B cell (primary cell): ENCODE results near the gene PPP4R4. TPM values are rescaled to one million over a fixed set of nuclear protein-coding genes. Genes with fewer than 3 reads are reported as not detected.
"Not testable (repeated sequence)": the region's sequence is repeated elsewhere in the genome, so short reads cannot be mapped to it uniquely, and the experiment has no call there.

Source experiments
- ATAC-seq: fragments of 200-7000 bp; cut with Tn5 transposase; one replicate; pipeline ENCODE4 v1.10.0; 2021; ENCODE audit warnings: low read depth, mild to moderate bottlenecking, moderate number of reproducible peaks, moderate library complexity
- CTCF ChIA-PET: fragments of 350-600 bp; sonication (Branson Sonifier 250); formaldehyde crosslinking; loops from one replicate; lab custom pipeline; 2021; ENCODE audit warnings: antibody characterized with exemption, inconsistent platforms; lab: Charles Lee
- POLR2A ChIA-PET: fragments of 350-600 bp; sonication (Branson Sonifier 250); formaldehyde crosslinking; loops from one replicate; lab custom pipeline; 2021; ENCODE audit warnings: antibody characterized with exemption; lab: Charles Lee
- DNase-seq: peaks from one replicate; pipeline ENCODE4 v3.0.0; 2013
- H2AFZ ChIP-seq: 2 replicates; pipeline ENCODE4 v1.6.1; 2012; ENCODE audit warnings: mild to moderate bottlenecking, low read depth, low read length; ENCODE audit not compliant: insufficient read depth, poor library complexity, severe bottlenecking
- H3K27ac ChIP-seq, 2 donors: 1 replicate in 1 of 2; 2 replicates in 1 of 2; pipeline ENCODE4 v1.5.1; 2012 to 2013; ENCODE audit warnings: low read length in 2 of 2, mild to moderate bottlenecking in 2 of 2, moderate library complexity in 1 of 2
- H3K27me3 ChIP-seq, 4 experiments: fragments of 200-600 bp in 1 of 4; sonication (generic) in 1 of 4; replicated peaks in 1 of 4; 1 replicate in 2 of 4; 2 replicates in 2 of 4; pipeline versions ENCODE4 v1.6.1 to v1.7.0; 2013 to 2016; ENCODE audit warnings: low read length in 3 of 4, mild to moderate bottlenecking in 2 of 4, mixed read lengths in 1 of 4, moderate library complexity in 1 of 4; ENCODE audit not compliant: insufficient read depth in 4 of 4, control insufficient read depth in 3 of 4; ENCODE audit errors: control extremely low read depth in 1 of 4
- H3K36me3 ChIP-seq, 2 experiments: replicated peaks in 1 of 2; 1 replicate in 1 of 2; 2 replicates in 1 of 2; pipeline versions ENCODE4 v1.6.1 to v1.7.1; 2013; ENCODE audit warnings: low read length in 1 of 2; ENCODE audit not compliant: insufficient read depth in 2 of 2, control insufficient read depth in 1 of 2; ENCODE audit errors: control extremely low read depth in 1 of 2, extremely low read depth in 1 of 2
- H3K4me1 ChIP-seq, 2 donors: fragments of 200-600 bp in 1 of 2; sonication (generic) in 1 of 2; 1 replicate in 1 of 2; 2 replicates in 1 of 2; pipeline versions ENCODE4 v1.5.1 to v1.6.1; 2013 to 2017; ENCODE audit warnings: low read length in 2 of 2; ENCODE audit not compliant: control insufficient read depth in 2 of 2, insufficient read depth in 2 of 2
- H3K4me2 ChIP-seq: replicated peaks from 2 replicates; pipeline ENCODE3; 2012; ENCODE audit warnings: mild to moderate bottlenecking, low read depth, low read length; ENCODE audit not compliant: poor library complexity, severe bottlenecking
- H3K4me3 ChIP-seq, 5 experiments: fragments of 200-600 bp in 1 of 5; sonication (generic) in 1 of 5; 1 replicate in 3 of 5; 2 replicates in 2 of 5; pipeline versions ENCODE4 v1.5.1 to v1.7.0; 2011 to 2016; ENCODE audit warnings: low read length in 4 of 5, mild to moderate bottlenecking in 4 of 5, low read depth in 2 of 5, control low read depth in 1 of 5, moderate library complexity in 1 of 5; ENCODE audit not compliant: insufficient read depth in 1 of 5; ENCODE audit errors: control extremely low read depth in 1 of 5, extremely low read depth in 1 of 5
- H3K79me2 ChIP-seq: fragments of 200-600 bp; sonication (generic); one replicate; pipeline ENCODE4 v1.6.0; 2016; ENCODE audit warnings: low read length; ENCODE audit not compliant: control insufficient read depth, insufficient read depth
- H3K9ac ChIP-seq: fragments of 200-600 bp; sonication (generic); 2 replicates; pipeline ENCODE4 v1.6.1; 2017; ENCODE audit warnings: mild to moderate bottlenecking, low read length, moderate library complexity
- H3K9me3 ChIP-seq, 3 donors: one replicate each; pipeline versions ENCODE4 v1.6.1 to v1.7.1; 2013; ENCODE audit warnings: low read length in 2 of 3; ENCODE audit not compliant: control insufficient read depth in 2 of 3, insufficient read depth in 1 of 3; ENCODE audit errors: control extremely low read depth in 1 of 3
- H4K20me1 ChIP-seq: 2 replicates; pipeline ENCODE4 v1.6.0; 2012; ENCODE audit warnings: mild to moderate bottlenecking, low read length; ENCODE audit not compliant: insufficient read depth, control insufficient read depth, poor library complexity, severe bottlenecking
- H3K27ac Mint-ChIP-seq: one replicate; pipeline ENCODE4 v1.8.0; 2021; ENCODE audit warnings: mixed read lengths
- H3K27me3 Mint-ChIP-seq: one replicate; pipeline ENCODE4 v1.8.0; 2021; ENCODE audit warnings: mixed read lengths
- H3K4me1 Mint-ChIP-seq: one replicate; pipeline ENCODE4 v1.8.0; 2021; ENCODE audit warnings: mixed read lengths
- H3K4me3 Mint-ChIP-seq: one replicate; pipeline ENCODE4 v1.8.0; 2021; ENCODE audit warnings: mixed read lengths
- H3K9me3 Mint-ChIP-seq: one replicate; pipeline ENCODE4 v1.8.0; 2022; ENCODE audit warnings: mixed read lengths; ENCODE audit not compliant: insufficient read depth
- EZH2 ChIP-seq: IDR thresholded peaks from 2 replicates; pipeline ENCODE4 v1.6.1; 2012; ENCODE audit warnings: borderline replicate concordance, low read depth, mild to moderate bottlenecking, moderate library complexity, low read length; ENCODE audit not compliant: insufficient read depth, poor library complexity, severe bottlenecking
- WGBS: methylation state at CpG from one replicate; pipeline ENCODE4 v1.1.5; 2013; ENCODE audit warnings: missing lambda C conversion rate; ENCODE audit not compliant: insufficient coverage; 5-methylcytosine and 5-hydroxymethylcytosine counted together
- intact Hi-C: fragments of 100-400 bp; cut with micrococcal nuclease; formaldehyde crosslinking; loops from one replicate; pipeline ENCODE4 v1.10.0; 2022
- polyA plus RNA-seq: library from polyadenylated mRNA; depleted of rRNA; stranded (reverse); fragments of >200 nt; gene quantifications from 2 replicates; pipeline ENCODE4 v1.2.3, GENCODE V29; 2012
- total RNA-seq, 2 donors: library from RNA; stranded (reverse); fragments of 120-200 nt in 1 of 2; gene quantifications; 1 replicate in 1 of 2; 2 replicates in 1 of 2; pipeline versions ENCODE4 v1.2.3 to v1.2.4, GENCODE V29; 2013 to 2022
- TF ChIP-seq, protein P1 (sequence below): fragments of 200-600 bp; IDR thresholded peaks from one replicate; pipeline ENCODE4 v1.8.0; 2022; ENCODE audit warnings: antibody characterized with exemption, mild to moderate bottlenecking

PPP4R4 gene
- total and polyA plus RNA-seq, 2 donors (not counting 1 experiment from before 2014, with no cell fraction given): not detected

- CTCF ChIA-PET: no interaction called here
- DNase-seq (no peak), ATAC-seq (no peak)
- Histone ChIP-seq H3K4me3 (no peak overlapping the region), H2AFZ (no peak overlapping the region), H3K9me3 (no peaks in the 10 kb centered on the region), H3K27ac (no peak overlapping the region), H4K20me1 (no peaks in the 10 kb centered on the region), H3K36me3 (no peaks in the 10 kb centered on the region), H3K79me2 (no peaks in the 10 kb centered on the region), H3K4me1 (no peaks in the 10 kb centered on the region), H3K9ac (no peak overlapping the region), H3K4me2 (no peak overlapping the region), H3K27me3 (no peaks in the 10 kb centered on the region)
- intact Hi-C loops: no loop called here
- Mint-ChIP-seq H3K4me1 (no peaks in the 10 kb centered on the region), H3K4me3 (no peak overlapping the region), H3K9me3 (no peaks in the 10 kb centered on the region), H3K27me3 (peaks cover 20% of the 10 kb centered on the region), H3K27ac (no peak overlapping the region)
- TF ChIP-seq EZH2: no peak
- TF ChIP-seq, protein P1, sequence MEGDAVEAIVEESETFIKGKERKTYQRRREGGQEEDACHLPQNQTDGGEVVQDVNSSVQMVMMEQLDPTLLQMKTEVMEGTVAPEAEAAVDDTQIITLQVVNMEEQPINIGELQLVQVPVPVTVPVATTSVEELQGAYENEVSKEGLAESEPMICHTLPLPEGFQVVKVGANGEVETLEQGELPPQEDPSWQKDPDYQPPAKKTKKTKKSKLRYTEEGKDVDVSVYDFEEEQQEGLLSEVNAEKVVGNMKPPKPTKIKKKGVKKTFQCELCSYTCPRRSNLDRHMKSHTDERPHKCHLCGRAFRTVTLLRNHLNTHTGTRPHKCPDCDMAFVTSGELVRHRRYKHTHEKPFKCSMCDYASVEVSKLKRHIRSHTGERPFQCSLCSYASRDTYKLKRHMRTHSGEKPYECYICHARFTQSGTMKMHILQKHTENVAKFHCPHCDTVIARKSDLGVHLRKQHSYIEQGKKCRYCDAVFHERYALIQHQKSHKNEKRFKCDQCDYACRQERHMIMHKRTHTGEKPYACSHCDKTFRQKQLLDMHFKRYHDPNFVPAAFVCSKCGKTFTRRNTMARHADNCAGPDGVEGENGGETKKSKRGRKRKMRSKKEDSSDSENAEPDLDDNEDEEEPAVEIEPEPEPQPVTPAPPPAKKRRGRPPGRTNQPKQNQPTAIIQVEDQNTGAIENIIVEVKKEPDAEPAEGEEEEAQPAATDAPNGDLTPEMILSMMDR: no peak
- 100% methylated on average over 1 of the region's 2 CpGs for WGBS
- POLR2A ChIA-PET: no interaction called here
Observed at GRCh38 chr14:94244182-94244581, 70.1 kb downstream of the PPP4R4 start.

DNA sequence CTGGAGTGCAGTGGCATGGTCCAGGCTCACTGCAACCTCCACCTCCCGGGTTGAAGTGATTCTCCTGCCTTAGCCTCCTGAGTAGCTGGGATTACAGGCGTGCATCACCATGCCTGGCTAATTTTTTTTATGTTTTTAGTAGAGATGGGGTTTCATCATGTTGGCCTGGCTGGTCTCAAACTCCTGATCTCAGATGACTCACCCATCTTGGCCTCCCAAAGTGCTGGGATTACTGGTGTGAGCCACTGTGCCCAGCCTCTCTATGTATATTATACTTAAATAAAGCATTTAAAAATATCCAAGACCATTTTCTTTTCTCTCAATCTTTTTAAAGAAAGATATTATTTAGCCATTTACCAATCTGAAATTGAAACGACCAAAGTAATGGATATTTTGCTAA is 90.1 kb downstream of the PPP4R4 start:
- H3K4me1 ChIP-seq, H3K9me3 ChIP-seq, CTCF ChIA-PET, H3K4me1 Mint-ChIP-seq, H3K79me2 ChIP-seq, H2AFZ ChIP-seq, H3K4me2 ChIP-seq, POLR2A ChIA-PET, H3K4me3 Mint-ChIP-seq, H3K27ac Mint-ChIP-seq, H3K27me3 ChIP-seq, intact Hi-C loops, H3K4me3 ChIP-seq, H3K9me3 Mint-ChIP-seq, ATAC-seq, H3K27ac ChIP-seq, H3K36me3 ChIP-seq, H3K9ac ChIP-seq, DNase-seq, H4K20me1 ChIP-seq: not testable (repeated sequence)
- WGBS: 100% methylated on average over 1 of the region's 3 CpGs
- H3K27me3 Mint-ChIP-seq: peaks cover 13% of the 10 kb centered on the region
